GM23248 (cell line): ENCODE results near the gene CSH1. TPM values are rescaled to one million over a fixed set of nuclear protein-coding genes. Genes with fewer than 3 reads are reported as not detected.
"Not testable (repeated sequence)": the region's sequence is repeated elsewhere in the genome, so short reads cannot be mapped to it uniquely, and the experiment has no call there.

Source experiments
- DNase-seq: peaks from one replicate; pipeline ENCODE4 v3.0.0-alpha.2; 2015
- H2AFZ ChIP-seq: fragments of 200-600 bp; sonication (generic); 2 replicates; pipeline ENCODE4 v1.6.1; 2016; ENCODE audit warnings: antibody characterized with exemption
- H3F3A ChIP-seq: fragments of 200-600 bp; sonication (generic); 2 replicates; pipeline ENCODE4 v1.6.1; 2016; ENCODE audit warnings: mild to moderate bottlenecking, antibody characterized with exemption, mixed run types; ENCODE audit not compliant: insufficient read depth
- H3K27ac ChIP-seq: fragments of 200-600 bp; sonication (generic); 2 replicates; pipeline ENCODE4 v1.5.1; 2016; ENCODE audit warnings: mild to moderate bottlenecking
- H3K27me3 ChIP-seq: fragments of 200-600 bp; sonication (generic); replicated peaks from 2 replicates; pipeline ENCODE4 v1.6.1; 2016; ENCODE audit warnings: mild to moderate bottlenecking; ENCODE audit not compliant: insufficient read depth
- H3K36me3 ChIP-seq: fragments of 200-600 bp; sonication (generic); 2 replicates; pipeline ENCODE4 v1.6.1; 2016; ENCODE audit warnings: low read depth, mild to moderate bottlenecking
- H3K4me1 ChIP-seq: fragments of 200-600 bp; sonication (generic); 2 replicates; pipeline ENCODE4 v1.6.1; 2016; ENCODE audit warnings: mild to moderate bottlenecking; ENCODE audit not compliant: insufficient read depth
- H3K4me2 ChIP-seq: fragments of 200-600 bp; sonication (generic); one replicate; pipeline ENCODE4 v1.6.1; 2016; ENCODE audit warnings: mild to moderate bottlenecking; ENCODE audit not compliant: unreplicated experiment
- H3K4me3 ChIP-seq: fragments of 200-600 bp; sonication (generic); 2 replicates; pipeline ENCODE4 v1.5.1; 2016; ENCODE audit warnings: mild to moderate bottlenecking
- H3K79me2 ChIP-seq: fragments of 200-600 bp; sonication (generic); 2 replicates; pipeline ENCODE4 v1.6.1; 2016; ENCODE audit warnings: mild to moderate bottlenecking; ENCODE audit not compliant: insufficient read depth
- H3K9ac ChIP-seq: fragments of 200-600 bp; sonication (generic); 2 replicates; pipeline ENCODE4 v1.6.1; 2016; ENCODE audit warnings: mild to moderate bottlenecking
- H3K9me2 ChIP-seq: fragments of 200-600 bp; sonication (generic); 2 replicates; pipeline ENCODE4 v1.6.1; 2016; ENCODE audit warnings: mixed run types, mild to moderate bottlenecking, moderate library complexity; ENCODE audit not compliant: insufficient read depth
- H3K9me3 ChIP-seq: fragments of 200-600 bp; sonication (generic); one replicate; pipeline ENCODE4 v1.6.1; 2017; ENCODE audit warnings: low read depth
- H4K20me1 ChIP-seq: fragments of 200-600 bp; sonication (generic); 2 replicates; pipeline ENCODE4 v1.6.0; 2016; ENCODE audit not compliant: insufficient read depth
- EZH2 ChIP-seq: fragments of 200-600 bp; sonication (generic); IDR thresholded peaks from 2 replicates; pipeline ENCODE4 v1.6.1; 2018; ENCODE audit warnings: antibody characterized with exemption, mild to moderate bottlenecking; ENCODE audit not compliant: insufficient read depth, poor library complexity, severe bottlenecking
- EZH2phosphoT487 ChIP-seq: fragments of 200-600 bp; sonication (generic); IDR thresholded peaks from 2 replicates; pipeline ENCODE4 v1.6.1; 2018; ENCODE audit warnings: antibody characterized with exemption, moderate library complexity, mild to moderate bottlenecking, low read depth; ENCODE audit not compliant: insufficient read depth
- WGBS, 2 experiments: methylation state at CpG; one replicate each; pipeline ENCODE4 v1.1.6; 2015 to 2017; ENCODE audit warnings: low lambda C conversion rate in 2 of 2, low coverage in 1 of 2; ENCODE audit errors: missing lambda C conversion rate in 2 of 2; 5-methylcytosine and 5-hydroxymethylcytosine counted together
- in situ Hi-C: fragments of 300-500 bp; cut with MboI; formaldehyde crosslinking; loops from 2 replicates; pipeline ENCODE4 v1.15.0; 2020
- polyA plus RNA-seq: library from polyadenylated mRNA; unstranded; fragments of >200 nt; fragmentation: Nextera tagmentation; extraction: Ambion mirVana; gene quantifications from 2 replicates; pipeline ENCODE4 v1.2.1, GENCODE V29; 2016
- total RNA-seq: library from RNA; depleted of rRNA; stranded (reverse); fragments of >200 nt; shearing (Covaris generic); gene quantifications from 2 replicates; pipeline ENCODE4 v1.2.3, GENCODE V29; 2014

The CSH1 gene
- total and polyA plus RNA-seq, 2 experiments from 2014 or later: not detected

DNA sequence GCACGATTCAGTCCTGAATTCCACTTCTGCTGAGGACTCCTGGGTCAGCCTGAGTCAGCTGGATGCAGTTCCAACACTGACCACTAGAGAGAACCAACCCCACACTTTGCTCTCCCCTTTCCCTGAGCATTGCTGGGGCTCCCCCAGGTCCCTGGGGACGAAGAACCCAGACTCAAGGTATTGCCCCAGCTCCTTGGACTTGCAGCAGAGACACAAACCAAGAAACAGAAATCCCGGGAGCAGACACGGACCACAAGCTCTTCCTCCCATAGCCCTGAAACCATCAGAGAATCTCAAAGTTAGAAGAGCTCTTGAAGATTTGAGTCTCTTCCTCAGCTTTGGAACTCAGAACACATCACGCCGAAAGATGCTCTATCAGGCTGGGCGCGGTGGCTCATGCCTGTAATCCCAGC, 22.9 kb upstream of the CSH1 start:
- H3F3A ChIP-seq: no peaks in the 10 kb centered on the region
- H3K79me2 ChIP-seq: no peaks in the 10 kb centered on the region
- H3K4me3 ChIP-seq: no peak overlapping the region
- no peak overlapping the region for H3K4me2 ChIP-seq
- no peak overlapping the region for H3K9ac ChIP-seq
- peaks cover 13% of the 10 kb centered on the region; the same call in 1 of the 2 replicates for H3K27me3 ChIP-seq
- H3K36me3 ChIP-seq: no peaks in the 10 kb centered on the region
- no peak for TF ChIP-seq EZH2phosphoT487
- TF ChIP-seq EZH2: no peak
- H4K20me1 ChIP-seq: no peaks in the 10 kb centered on the region
- WGBS, 2 experiments: 19 to 25% methylated on average over 8 of the region's 8 CpGs
- H3K9me3 ChIP-seq: no peaks in the 10 kb centered on the region
- peak; percentile 72 for DNase-seq
- no peaks in the 10 kb centered on the region for H3K9me2 ChIP-seq
- no peak overlapping the region for H2AFZ ChIP-seq
- no peak overlapping the region for H3K27ac ChIP-seq
- in situ Hi-C loops: loop anchor here (25.0 kb wide), 1 partner anchor 368 kb away; no protein-coding TSS in a partner anchor
- no peaks in the 10 kb centered on the region for H3K4me1 ChIP-seq

DNA sequence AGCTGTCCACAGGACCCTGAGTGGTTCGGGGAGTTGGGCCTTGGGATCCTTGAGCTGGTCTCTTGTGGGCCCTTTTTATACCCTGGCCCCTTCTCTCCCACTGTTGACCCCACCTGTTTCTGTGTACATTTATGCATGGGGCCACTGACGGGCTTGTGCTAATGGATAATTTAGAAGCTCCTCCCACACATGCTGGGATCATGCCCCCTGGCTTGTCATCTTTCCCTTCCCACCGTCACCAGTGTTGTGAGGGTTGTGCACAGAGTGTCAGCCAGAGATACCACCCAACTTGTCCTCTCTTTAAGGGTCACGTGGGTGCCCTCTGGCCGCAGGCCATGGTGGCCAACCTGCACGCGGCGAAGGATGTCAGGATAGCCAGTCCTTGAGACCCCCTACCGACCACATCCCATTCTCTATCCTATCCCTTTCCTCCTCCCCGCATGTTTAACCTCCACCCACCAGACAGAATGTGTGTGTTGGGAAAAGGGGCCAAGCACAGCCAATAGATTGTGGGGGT, 22.5 kb upstream of the CSH1 start, which contains the start of gene GH1:
TSS of gene GH1 (minus strand) at position 51 of the 517 bp plus-strand sequence. CDS start 63 bp downstream, outside the sequence.
- H3K4me1 ChIP-seq, DNase-seq, H3K4me3 ChIP-seq, H3K9me2 ChIP-seq, H3F3A ChIP-seq, H3K9me3 ChIP-seq, H4K20me1 ChIP-seq, H3K4me2 ChIP-seq, H3K9ac ChIP-seq, H2AFZ ChIP-seq, H3K79me2 ChIP-seq, H3K27ac ChIP-seq, H3K36me3 ChIP-seq: not testable (repeated sequence)
- in situ Hi-C loops: loop anchor here (25.0 kb wide), 1 partner anchor 368 kb away; no protein-coding TSS in a partner anchor
- WGBS, 2 experiments: 36 to 41% methylated on average over 9 to 10 of the region's 10 CpGs
- peaks cover 13% of the 10 kb centered on the region; the same call in 1 of the 2 replicates for H3K27me3 ChIP-seq

DNA sequence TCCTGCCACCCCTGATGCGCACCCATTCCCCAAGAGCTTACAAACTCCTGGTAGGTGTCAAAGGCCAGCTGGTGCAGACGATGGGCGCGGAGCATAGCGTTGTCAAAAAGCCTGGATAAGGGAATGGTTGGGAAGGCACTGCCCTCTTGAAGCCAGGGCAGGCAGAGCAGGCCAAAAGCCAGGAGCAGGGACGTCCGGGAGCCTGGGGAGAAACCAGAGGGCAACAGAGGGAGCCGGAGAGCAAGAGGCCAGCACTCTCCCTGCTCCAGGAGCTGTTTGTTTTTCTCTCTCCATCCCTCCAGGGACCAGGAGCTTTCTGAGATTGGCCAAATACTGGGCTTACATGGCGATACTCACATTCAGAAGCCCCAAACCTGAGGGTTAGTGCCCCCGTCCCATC, 21.9 kb upstream of the CSH1 start:
- Histone ChIP-seq H2AFZ (no peak overlapping the region), H3K4me2 (no peak overlapping the region), H3K27me3 (peaks cover 13% of the 10 kb centered on the region; the same call in 1 of the 2 replicates), H3K36me3 (no peaks in the 10 kb centered on the region), H3K27ac (no peak overlapping the region), H3K79me2 (no peaks in the 10 kb centered on the region), H3K9me2 (no peaks in the 10 kb centered on the region), H3K9me3 (no peaks in the 10 kb centered on the region), H3K4me3 (no peak overlapping the region), H3K4me1 (no peaks in the 10 kb centered on the region), H4K20me1 (no peaks in the 10 kb centered on the region), H3F3A (no peaks in the 10 kb centered on the region), H3K9ac (no peak overlapping the region)
- in situ Hi-C loops: loop anchor here (25.0 kb wide), 1 partner anchor 369 kb away; no protein-coding TSS in a partner anchor
- TF ChIP-seq EZH2phosphoT487: no peak
- WGBS, 2 experiments: 38 to 39% methylated on average over 10 of the region's 10 CpGs
- peak; percentile 30 for DNase-seq

GRCh38 chr17:63917646-63918045, 21.3 kb upstream of the CSH1 start:
- Histone ChIP-seq H3K9me3 (no peaks in the 10 kb centered on the region), H2AFZ (no peak overlapping the region), H3K4me1 (no peaks in the 10 kb centered on the region), H3F3A (no peaks in the 10 kb centered on the region), H3K27me3 (peaks cover 13% of the 10 kb centered on the region; the same call in 1 of the 2 replicates), H4K20me1 (no peaks in the 10 kb centered on the region), H3K9ac (no peak overlapping the region), H3K4me3 (no peak overlapping the region), H3K27ac (no peak overlapping the region), H3K79me2 (no peaks in the 10 kb centered on the region), H3K9me2 (no peaks in the 10 kb centered on the region), H3K4me2 (no peak overlapping the region), H3K36me3 (no peaks in the 10 kb centered on the region)
- in situ Hi-C loops: loop anchor here (25.0 kb wide), 1 partner anchor 370 kb away; no protein-coding TSS in a partner anchor
- no peak for DNase-seq
- 55 to 58% methylated on average over 11 to 13 of the region's 13 CpGs for WGBS, 2 experiments
- no peak for TF ChIP-seq EZH2
- TF ChIP-seq EZH2phosphoT487: no peak

GRCh38 chr17:63917206-63917605, 20.8 kb upstream of the CSH1 start:
- not testable (repeated sequence) for H3K4me2 ChIP-seq, DNase-seq, H3K36me3 ChIP-seq, H3K4me1 ChIP-seq, H3K9me2 ChIP-seq, H4K20me1 ChIP-seq, H3K79me2 ChIP-seq, H3K9me3 ChIP-seq, H2AFZ ChIP-seq, H3F3A ChIP-seq, H3K4me3 ChIP-seq, H3K27ac ChIP-seq, H3K9ac ChIP-seq
- in situ Hi-C loops: loop anchor here (25.0 kb wide), 1 partner anchor 370 kb away; no protein-coding TSS in a partner anchor
- WGBS, 2 experiments: 81 to 88% methylated on average over 11 of the region's 11 CpGs
- peaks cover 13% of the 10 kb centered on the region; the same call in 1 of the 2 replicates for H3K27me3 ChIP-seq
